Hindlimb muscle (tissue), 1 donor: Measurements from ENCODE around the gene ABHD2. TPM values are rescaled to one million over a fixed set of nuclear protein-coding genes. Genes with fewer than 3 reads are reported as not detected.
"Not testable (repeated sequence)": the region's sequence is repeated elsewhere in the genome, so short reads cannot be mapped to it uniquely, and the experiment has no call there.

ENCODE experiments used
- DNase-seq: peaks from one replicate; pipeline ENCODE4 v3.0.0-alpha.2; 2013
- polyA plus RNA-seq: library from polyadenylated mRNA; unstranded; fragments of 120-200 nt; gene quantifications from one replicate; pipeline ENCODE4 v1.2.1, GENCODE V29; 2013; ENCODE audit not compliant: insufficient read length

ABHD2 gene
- polyA plus RNA-seq, result 22.0 TPM

- DNase-seq, result peak; percentile 99
These were observed at the start of gene ABHD2 for GRCh38 chr15:89087830-89088604. TSS of gene ABHD2 (plus strand) at chr15:89088456. CDS start at chr15:89116328, 27,872 bp downstream.

- no peak for DNase-seq
These were observed 49.1 kb upstream of the ABHD2 start for GRCh38 chr15:89039142-89039541.

- DNase-seq, result no peak
These were observed 46.7 kb upstream of the ABHD2 start for GRCh38 chr15:89041507-89041906.

GRCh38 chr15:89042387-89042786 lies 45.9 kb upstream of the ABHD2 start:
- no peak for DNase-seq

- DNase-seq, result no peak
These were observed 44.9 kb upstream of the ABHD2 start for GRCh38 chr15:89043031-89044002.

GRCh38 chr15:89049016-89049666 lies 39.1 kb upstream of the ABHD2 start:
- DNase-seq, result not testable (repeated sequence)

GRCh38 chr15:89051875-89052274 lies 36.4 kb upstream of the ABHD2 start:
- no peak for DNase-seq

GRCh38 chr15:89052474-89052873 lies 35.8 kb upstream of the ABHD2 start:
- no peak for DNase-seq

- DNase-seq, result no peak
These were observed 33.4 kb upstream of the ABHD2 start for GRCh38 chr15:89054873-89055272.

GRCh38 chr15:89057506-89058133 lies 30.6 kb upstream of the ABHD2 start:
- DNase-seq, result peak; percentile 73

GRCh38 chr15:89058376-89058775 lies 29.9 kb upstream of the ABHD2 start:
- no peak for DNase-seq

GRCh38 chr15:89058876-89059405 lies 29.3 kb upstream of the ABHD2 start:
- no peak for DNase-seq

GRCh38 chr15:89066280-89066679 lies 22.0 kb upstream of the ABHD2 start:
- DNase-seq, result no peak

- no peak for DNase-seq
These were observed 20.5 kb upstream of the ABHD2 start for GRCh38 chr15:89067751-89068150.

- no peak for DNase-seq
These were observed 19.9 kb upstream of the ABHD2 start for GRCh38 chr15:89068325-89068784.

- no peak for DNase-seq
These were observed 17.8 kb upstream of the ABHD2 start for GRCh38 chr15:89070197-89071124.

GRCh38 chr15:89071471-89071870 lies 16.8 kb upstream of the ABHD2 start:
- DNase-seq, result no peak

- DNase-seq, result no peak
These were observed 15.9 kb upstream of the ABHD2 start for GRCh38 chr15:89072277-89072869.

- no peak for DNase-seq
These were observed 13.7 kb upstream of the ABHD2 start for GRCh38 chr15:89074402-89075012.

- no peak for DNase-seq
These were observed 13.1 kb upstream of the ABHD2 start for GRCh38 chr15:89075101-89075640.
